Measurements from ENCODE around the gene COX11. TPM values are rescaled to one million over a fixed set of nuclear protein-coding genes. Genes with fewer than 3 reads are reported as not detected.

The COX11 gene
- polyA plus RNA-seq, 1 donor (not counting 4 experiments of a cell fraction or from before 2014, with no cell fraction given), result 36.3 TPM

GRCh38 chr17:54982399-54982798, 13.9 kb upstream of the COX11 start:
- no peaks in the 10 kb centered on the region for H3K9me1 ChIP-seq (ENCODE audit: control insufficient read depth, extremely low read depth, insufficient read depth, low read length)
- TF ChIP-seq, protein P1, sequence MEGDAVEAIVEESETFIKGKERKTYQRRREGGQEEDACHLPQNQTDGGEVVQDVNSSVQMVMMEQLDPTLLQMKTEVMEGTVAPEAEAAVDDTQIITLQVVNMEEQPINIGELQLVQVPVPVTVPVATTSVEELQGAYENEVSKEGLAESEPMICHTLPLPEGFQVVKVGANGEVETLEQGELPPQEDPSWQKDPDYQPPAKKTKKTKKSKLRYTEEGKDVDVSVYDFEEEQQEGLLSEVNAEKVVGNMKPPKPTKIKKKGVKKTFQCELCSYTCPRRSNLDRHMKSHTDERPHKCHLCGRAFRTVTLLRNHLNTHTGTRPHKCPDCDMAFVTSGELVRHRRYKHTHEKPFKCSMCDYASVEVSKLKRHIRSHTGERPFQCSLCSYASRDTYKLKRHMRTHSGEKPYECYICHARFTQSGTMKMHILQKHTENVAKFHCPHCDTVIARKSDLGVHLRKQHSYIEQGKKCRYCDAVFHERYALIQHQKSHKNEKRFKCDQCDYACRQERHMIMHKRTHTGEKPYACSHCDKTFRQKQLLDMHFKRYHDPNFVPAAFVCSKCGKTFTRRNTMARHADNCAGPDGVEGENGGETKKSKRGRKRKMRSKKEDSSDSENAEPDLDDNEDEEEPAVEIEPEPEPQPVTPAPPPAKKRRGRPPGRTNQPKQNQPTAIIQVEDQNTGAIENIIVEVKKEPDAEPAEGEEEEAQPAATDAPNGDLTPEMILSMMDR (optimal IDR thresholded peaks at IDR 0.05 in 1 of 3, IDR thresholded peaks at IDR 0.05 in 1 of 3, conservative IDR thresholded peaks at IDR 0.05 in 1 of 3; ENCODE audit: extremely low read depth in 1 of 3, insufficient read depth in 2 of 3, low read length in 3 of 3), result no peak
- no peak for TF ChIP-seq EZH2 (IDR thresholded peaks at IDR 0.05; ENCODE audit: low read length)
- dilution Hi-C loops (cut with MboI; ENCODE audit: extremely low pct_ligation_motif_present, low sequenced_read_pairs), result no loop called here
- H3K4me2 ChIP-seq (ENCODE audit: control insufficient read depth, extremely low read depth, insufficient read depth, low read depth, low read length), result no peak overlapping the region
- DNase-seq (ENCODE audit: low read depth, low spot score), result no peak
- FAIRE-seq, result no peak
- no peak overlapping the region for H2AFZ ChIP-seq (ENCODE audit: control insufficient read depth, low read length)
- no peak overlapping the region for H3K9ac ChIP-seq (ENCODE audit: control insufficient read depth, extremely low read depth, insufficient read depth, low read length)
- H3K9me3 ChIP-seq (ENCODE audit: control insufficient read depth, low read depth, low read length), result peaks cover 2% of the 10 kb centered on the region
- H3K79me2 ChIP-seq (ENCODE audit: control insufficient read depth, insufficient read depth, low read length), result no peaks in the 10 kb centered on the region
- no peak overlapping the region for H3K27ac ChIP-seq (ENCODE audit: control insufficient read depth, insufficient read depth, low read length)
- no peak overlapping the region for H3K4me3 ChIP-seq (ENCODE audit: control insufficient read depth in 2 of 3, extremely low read depth in 1 of 3, insufficient read depth in 2 of 3, low read depth in 1 of 3, low read length in 3 of 3)
- no peaks in the 10 kb centered on the region for H4K20me1 ChIP-seq (ENCODE audit: control insufficient read depth, extremely low read depth, insufficient read depth, low read length)
- H3K36me3 ChIP-seq (ENCODE audit: control insufficient read depth in 2 of 2, extremely low read depth in 1 of 2, insufficient read depth in 2 of 2, low read length in 2 of 2), result no peaks in the 10 kb centered on the region
- no peaks in the 10 kb centered on the region for H3K4me1 ChIP-seq (ENCODE audit: control insufficient read depth, extremely low read depth, insufficient read depth, low read length)
- H3K27me3 ChIP-seq (ENCODE audit: control insufficient read depth, extremely low read depth, insufficient read depth, low read length), result no peaks in the 10 kb centered on the region

DNA sequence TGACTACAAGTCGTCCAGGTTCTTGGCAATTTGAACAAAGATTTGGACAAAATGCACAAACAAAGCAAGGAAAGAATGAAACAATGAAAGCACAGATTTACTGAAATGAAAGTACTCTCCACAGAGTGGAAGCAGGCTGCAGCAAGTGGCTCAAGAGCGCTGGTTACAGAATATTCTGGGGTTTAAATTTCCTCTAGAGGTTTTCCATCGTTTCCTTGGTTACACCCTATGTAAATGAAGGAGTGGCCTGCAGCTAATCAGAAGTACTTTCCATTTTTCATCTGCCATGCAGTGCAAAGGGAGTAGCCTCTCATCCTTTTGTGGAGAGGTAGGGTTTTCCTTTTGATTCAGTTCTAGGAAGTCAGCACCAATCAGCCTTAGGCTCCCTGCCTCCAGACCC, 11.9 kb upstream of the COX11 start:
- H3K27ac ChIP-seq (ENCODE audit: control insufficient read depth, insufficient read depth, low read length), result no peak overlapping the region
- H3K79me2 ChIP-seq (ENCODE audit: control insufficient read depth, insufficient read depth, low read length), result no peaks in the 10 kb centered on the region
- no peaks in the 10 kb centered on the region for H4K20me1 ChIP-seq (ENCODE audit: control insufficient read depth, extremely low read depth, insufficient read depth, low read length)
- H3K4me2 ChIP-seq (ENCODE audit: control insufficient read depth, extremely low read depth, insufficient read depth, low read depth, low read length), result no peak overlapping the region
- no peaks in the 10 kb centered on the region for H3K9me1 ChIP-seq (ENCODE audit: control insufficient read depth, extremely low read depth, insufficient read depth, low read length)
- no peak overlapping the region for H3K4me3 ChIP-seq (ENCODE audit: control insufficient read depth in 2 of 3, extremely low read depth in 1 of 3, insufficient read depth in 2 of 3, low read depth in 1 of 3, low read length in 3 of 3)
- TF ChIP-seq, protein P1 (optimal IDR thresholded peaks at IDR 0.05 in 1 of 3, IDR thresholded peaks at IDR 0.05 in 1 of 3, conservative IDR thresholded peaks at IDR 0.05 in 1 of 3; ENCODE audit: extremely low read depth in 1 of 3, insufficient read depth in 2 of 3, low read length in 3 of 3), result no peak
- no peak for TF ChIP-seq EZH2 (IDR thresholded peaks at IDR 0.05; ENCODE audit: low read length)
- no peaks in the 10 kb centered on the region for H3K4me1 ChIP-seq (ENCODE audit: control insufficient read depth, extremely low read depth, insufficient read depth, low read length)
- no peaks in the 10 kb centered on the region for H3K36me3 ChIP-seq (ENCODE audit: control insufficient read depth in 2 of 2, extremely low read depth in 1 of 2, insufficient read depth in 2 of 2, low read length in 2 of 2)
- DNase-seq (ENCODE audit: low read depth, low spot score), result no peak
- no peak for FAIRE-seq
- H2AFZ ChIP-seq (ENCODE audit: control insufficient read depth, low read length), result no peak overlapping the region
- H3K9me3 ChIP-seq (ENCODE audit: control insufficient read depth, low read depth, low read length), result peaks cover 2% of the 10 kb centered on the region
- dilution Hi-C loops (cut with MboI; ENCODE audit: extremely low pct_ligation_motif_present, low sequenced_read_pairs), result no loop called here
- H3K9ac ChIP-seq (ENCODE audit: control insufficient read depth, extremely low read depth, insufficient read depth, low read length), result no peak overlapping the region
- no peaks in the 10 kb centered on the region for H3K27me3 ChIP-seq (ENCODE audit: control insufficient read depth, extremely low read depth, insufficient read depth, low read length)

All from keratinocyte (primary cell).